ENCODE data around the gene GLP2R. TPM values are rescaled to one million over a fixed set of nuclear protein-coding genes. Genes with fewer than 3 reads are reported as not detected.

GLP2R gene
- total and polyA plus RNA-seq, 2 of the 13 experiments (the other 11 are each of a cell fraction or from before 2014, with no cell fraction given): 0.65 to 1.4 TPM

- ChIA-PET CTCF (ENCODE audit: low intra/inter-chr PET ratio, low total read pairs) (no interaction called here), POLR2A (no interaction called here)
- no peaks in the 10 kb centered on the region for H3K4me1 ChIP-seq (ENCODE audit: insufficient read depth, low read length)
- H4K20me1 ChIP-seq (ENCODE audit: insufficient read depth, low read length): no peaks in the 10 kb centered on the region
- no peak overlapping the region for H3K4me2 ChIP-seq (ENCODE audit: low read depth, low read length)
- FAIRE-seq (no peak), DNase-seq (ENCODE audit: low spot score) (no peak), ATAC-seq (no peak)
- TF ChIP-seq KLF16 (CRISPR knock-in tag; IDR thresholded peaks at IDR 0.05) (no peak), SIN3A (IDR thresholded peaks at IDR 0.05; ENCODE audit: borderline replicate concordance, low read depth, low read length) (no peak)
- H3K9ac ChIP-seq (ENCODE audit: insufficient read depth, low read depth, low read length): no peak overlapping the region
- no TSS peak for BruUV-seq (replicated peaks)
- peaks cover 3 to 23% of the 10 kb centered on the region in 2 experiments; a peak in 3 of 5 replicates for H3K27me3 ChIP-seq (ENCODE audit: control insufficient read depth in 1 of 2, insufficient read depth in 2 of 2, low read length in 2 of 2)
- WGBS (ENCODE audit: low lambda C conversion rate): 42% methylated on average over 17 of the region's 19 CpGs
- no peaks in the 10 kb centered on the region for H3K79me2 ChIP-seq (ENCODE audit: insufficient read depth, low read length)
- no peak overlapping the region for H2AFZ ChIP-seq (ENCODE audit: low read length)
- no peaks in the 10 kb centered on the region for H3K36me3 ChIP-seq (replicated peaks in 1 of 2; ENCODE audit: control insufficient read depth in 1 of 2, insufficient read depth in 2 of 2, low read length in 2 of 2)
- no peak overlapping the region for H3K27ac ChIP-seq (ENCODE audit: extremely low read length, insufficient read depth, low read length)
- H3K9me3 ChIP-seq (ENCODE audit: low read length): no peaks in the 10 kb centered on the region
- in situ Hi-C loops (cut with HindIII; ENCODE audit: extremely low pct_ligation_motif_present, low pct_unique_long_range_greater_than_20kb) (no loop called here), intact Hi-C loops (cut with micrococcal nuclease; ENCODE audit: unreplicated experiment) (no loop called here)
- H3K4me3 ChIP-seq (replicated peaks in 1 of 3; ENCODE audit: insufficient read depth in 1 of 3, low read depth in 2 of 3, low read length in 3 of 3): no peak overlapping the region
Observed at GRCh38 chr17:9917801-9918200, 92.1 kb downstream of the GLP2R start.

GRCh38 chr17:9918352-9918751 is 92.6 kb downstream of the GLP2R start:
- 54% methylated on average over 7 of the region's 8 CpGs for WGBS (ENCODE audit: low lambda C conversion rate)
- intact Hi-C loops (cut with micrococcal nuclease; ENCODE audit: unreplicated experiment): no loop called here
- no peak for ATAC-seq
- Histone ChIP-seq H3K4me1 (ENCODE audit: insufficient read depth, low read length) (no peaks in the 10 kb centered on the region), H4K20me1 (ENCODE audit: insufficient read depth, low read length) (no peaks in the 10 kb centered on the region), H3K4me3 (replicated peaks in 1 of 3; ENCODE audit: insufficient read depth in 1 of 3, low read depth in 2 of 3, low read length in 3 of 3) (no peak overlapping the region), H3K79me2 (ENCODE audit: insufficient read depth, low read length) (no peaks in the 10 kb centered on the region), H3K9ac (ENCODE audit: insufficient read depth, low read depth, low read length) (no peak overlapping the region), H3K36me3 (replicated peaks in 1 of 2; ENCODE audit: control insufficient read depth in 1 of 2, insufficient read depth in 2 of 2, low read length in 2 of 2) (no peaks in the 10 kb centered on the region), H3K4me2 (ENCODE audit: low read depth, low read length) (no peak overlapping the region), H3K27ac (ENCODE audit: extremely low read length, insufficient read depth, low read length) (no peak overlapping the region), H3K9me3 (ENCODE audit: low read length) (no peaks in the 10 kb centered on the region), H3K27me3 (ENCODE audit: control insufficient read depth in 1 of 2, insufficient read depth in 2 of 2, low read length in 2 of 2) (peaks cover 3 to 23% of the 10 kb centered on the region in 2 experiments; a peak in 3 of 5 replicates), H2AFZ (ENCODE audit: low read length) (no peak overlapping the region)
- no peak for FAIRE-seq
- DNase-seq (ENCODE audit: low spot score): no peak
- in situ Hi-C loops (cut with HindIII; ENCODE audit: extremely low pct_ligation_motif_present, low pct_unique_long_range_greater_than_20kb): no loop called here
- ChIA-PET CTCF (ENCODE audit: low intra/inter-chr PET ratio, low total read pairs) (no interaction called here), POLR2A (no interaction called here)
- BruUV-seq (replicated peaks): no TSS peak
- TF ChIP-seq ZNF441 (CRISPR knock-in tag; IDR thresholded peaks at IDR 0.05; ENCODE audit: borderline replicate concordance) (no peak), HDAC6 (IDR thresholded peaks at IDR 0.05; ENCODE audit: low read depth, low read length) (no peak), SKIL (CRISPR knock-in tag; IDR thresholded peaks at IDR 0.05; ENCODE audit: borderline replicate concordance) (no peak), AHR (CRISPR knock-in tag; IDR thresholded peaks at IDR 0.05) (no peak), MLXIP (CRISPR knock-in tag; IDR thresholded peaks at IDR 0.05; ENCODE audit: borderline replicate concordance) (no peak), ZNF563 (CRISPR knock-in tag; IDR thresholded peaks at IDR 0.05) (no peak), ARNTL (CRISPR knock-in tag; IDR thresholded peaks at IDR 0.05) (no peak), MXD3 (CRISPR knock-in tag; IDR thresholded peaks at IDR 0.05) (no peak), HINFP (CRISPR knock-in tag; IDR thresholded peaks at IDR 0.05; ENCODE audit: low read depth) (no peak)
